GM12878 (cell line): ENCODE results near the gene C1orf35. TPM values are rescaled to one million over a fixed set of nuclear protein-coding genes. Genes with fewer than 3 reads are reported as not detected.

Experiments used
- ATAC-seq: fragments of 200-7000 bp; cut with Tn5 transposase; 3 replicates; pipeline ENCODE4 v1.9.1; 2020; ENCODE audit warnings: mild to moderate bottlenecking, moderate library complexity
- BruUV-seq: library from RNA; stranded (reverse); fragments of 400-500 nt; replicated peaks from 2 replicates; lab custom pipeline; 2021; lab: Mats Ljungman, UMichigan
- CTCF ChIA-PET: fragments of 300-600 bp; sonication (Branson Sonifier 250); formaldehyde crosslinking; extraction: SDS; loops from one replicate; lab custom pipeline; 2021; ENCODE audit warnings: inconsistent platforms; lab: Yijun Ruan, JAX
- POLR2A ChIA-PET: fragments of 350-600 bp; formaldehyde crosslinking; extraction: SDS; loops from one replicate; lab custom pipeline; 2021; ENCODE audit warnings: inconsistent platforms; lab: Charles Lee
- RAD21 ChIA-PET: fragments of 300-600 bp; sonication (Branson Sonifier 250); formaldehyde crosslinking; loops from one replicate; lab custom pipeline; 2023; ENCODE audit warnings: antibody characterized with exemption; ENCODE audit not compliant: unreplicated experiment; lab: Charles Lee
- SMC1A ChIA-PET: fragments of 300-600 bp; sonication (Branson Sonifier 250); formaldehyde crosslinking; loops from one replicate; lab custom pipeline; 2023; ENCODE audit not compliant: unreplicated experiment, uncharacterized antibody; lab: Charles Lee
- DNase-seq: peaks from one replicate; pipeline ENCODE4 v3.0.0-alpha.2; 2011; ENCODE audit warnings: low read depth, low spot score
- FAIRE-seq: peaks from 3 replicates; lab custom pipeline; 2011; peaks lifted over from hg19 to GRCh38; lab: Jason Lieb, UNC
- H2AFZ ChIP-seq: 2 replicates; pipeline ENCODE4 v1.6.0; 2011; ENCODE audit warnings: low read depth, low read length, control low read depth; ENCODE audit not compliant: control insufficient read depth
- H3K27ac ChIP-seq: 2 replicates; pipeline ENCODE4 v1.5.1; 2011; ENCODE audit warnings: control low read depth; ENCODE audit not compliant: control insufficient read depth, insufficient read depth
- H3K27me3 ChIP-seq, 2 experiments: replicated peaks in 1 of 2; 2 replicates each; pipeline versions ENCODE4 v1.6.0 to v1.6.1; 2011; ENCODE audit warnings: low read length in 1 of 2; ENCODE audit not compliant: control insufficient read depth in 2 of 2, insufficient read depth in 2 of 2
- H3K36me3 ChIP-seq, 2 experiments: 2 replicates each; pipeline ENCODE4 v1.5.1; 2011; ENCODE audit warnings: low read length in 1 of 2; ENCODE audit not compliant: control insufficient read depth in 2 of 2, insufficient read depth in 2 of 2
- H3K4me1 ChIP-seq: 2 replicates; pipeline ENCODE4 v1.6.1; 2011; ENCODE audit warnings: mild to moderate bottlenecking, low read length, moderate library complexity, mixed read lengths; ENCODE audit not compliant: control insufficient read depth, insufficient read depth
- H3K4me2 ChIP-seq: 2 replicates; pipeline ENCODE4 v1.6.0; 2011; ENCODE audit warnings: control low read depth; ENCODE audit not compliant: control insufficient read depth, insufficient read depth
- H3K4me3 ChIP-seq: fragments of 200-600 bp; sonication (generic); 2 replicates; pipeline ENCODE4 v1.5.1; 2016
- H3K79me2 ChIP-seq: 2 replicates; pipeline ENCODE4 v1.6.0; 2011; ENCODE audit warnings: low read length; ENCODE audit not compliant: control insufficient read depth, insufficient read depth
- H3K9ac ChIP-seq: 2 replicates; pipeline ENCODE4 v1.8.0; 2011; ENCODE audit warnings: low read length, control low read depth, mixed read lengths; ENCODE audit not compliant: control insufficient read depth, insufficient read depth
- H3K9me3 ChIP-seq: replicated peaks from 3 replicates; pipeline ENCODE4 v1.5.1; 2011; ENCODE audit warnings: mild to moderate bottlenecking, low read length; ENCODE audit not compliant: control insufficient read depth, insufficient read depth
- H4K20me1 ChIP-seq: 2 replicates; pipeline ENCODE4 v1.6.0; 2011; ENCODE audit not compliant: control insufficient read depth, insufficient read depth
- BCL11A ChIP-seq: IDR thresholded peaks from 2 replicates; pipeline ENCODE4 v1.6.1; 2011; ENCODE audit warnings: low read depth, low read length
- MEF2A ChIP-seq: IDR thresholded peaks from 2 replicates; pipeline ENCODE4 v1.6.1; 2011; ENCODE audit warnings: low read depth, mild to moderate bottlenecking, low read length, moderate library complexity; ENCODE audit not compliant: insufficient read depth
- NBN ChIP-seq: fragments of 450-650 bp; IDR thresholded peaks from 2 replicates; pipeline ENCODE4 v1.6.1; 2016
- RAD51 ChIP-seq: fragments of 450-650 bp; IDR thresholded peaks from 2 replicates; pipeline ENCODE4 v1.6.1; 2016; ENCODE audit warnings: moderate library complexity, mild to moderate bottlenecking, inconsistent platforms
- YY1 ChIP-seq: IDR thresholded peaks from 2 replicates; pipeline ENCODE4 v1.6.1; 2011; ENCODE audit warnings: low read depth, mild to moderate bottlenecking, low read length
- WGBS: methylation state at CpG from one replicate; pipeline ENCODE4 v1.1.6; 2016; ENCODE audit warnings: low lambda C conversion rate; ENCODE audit not compliant: insufficient replicate concordance, insufficient coverage; ENCODE audit errors: missing lambda C conversion rate; 5-methylcytosine and 5-hydroxymethylcytosine counted together
- in situ Hi-C: fragments of 300-500 bp; cut with MboI; formaldehyde crosslinking; loops from 9 replicates; pipeline ENCODE4 v1.14.3; 2018; ENCODE audit warnings: mixed read lengths
- intact Hi-C: fragments of 100-400 bp; cut with micrococcal nuclease; formaldehyde crosslinking; loops from one replicate; pipeline ENCODE4 v1.14.2; 2022; ENCODE audit not compliant: unreplicated experiment
- polyA plus RNA-seq, 11 experiments: library from polyadenylated mRNA; depleted of rRNA in 4 of 11; unstranded in 6 of 11; stranded (reverse) in 5 of 11; fragments of >200 nt; fragmentation: Nextera tagmentation in 4 of 11; fragmentation: Illumina TruSeq in 1 of 11; extraction: Ambion mirVana in 4 of 11; extraction: Trizol in 1 of 11; gene quantifications; 1 replicate in 1 of 11; 2 replicates in 10 of 11; pipeline versions ENCODE4 v1.2.1 to v1.2.3, GENCODE V29; 2011 to 2016; ENCODE audit warnings: inconsistent platforms in 2 of 11, missing spikeins in 2 of 11, low read depth in 1 of 11
- total RNA-seq, 4 experiments: library from RNA; depleted of rRNA in 3 of 4; stranded (reverse); fragments of >200 nt in 3 of 4; fragmentation: Illumina TruSeq in 1 of 4; extraction: Trizol in 1 of 4; gene quantifications; 2 replicates each; pipeline versions ENCODE4 v1.2.1 to v1.2.3, GENCODE V29; 2013 to 2021
- TF ChIP-seq, protein P1 (sequence below): fragments of 450-650 bp; IDR thresholded peaks from 2 replicates; pipeline ENCODE4 v1.6.1; 2017; ENCODE audit warnings: borderline replicate concordance

The C1orf35 gene
- total and polyA plus RNA-seq, 10 of the 15 experiments (the other 5 are each of a cell fraction or from before 2014, with no cell fraction given), result 2.5 to 27.0 (median 10.6) TPM

DNA sequence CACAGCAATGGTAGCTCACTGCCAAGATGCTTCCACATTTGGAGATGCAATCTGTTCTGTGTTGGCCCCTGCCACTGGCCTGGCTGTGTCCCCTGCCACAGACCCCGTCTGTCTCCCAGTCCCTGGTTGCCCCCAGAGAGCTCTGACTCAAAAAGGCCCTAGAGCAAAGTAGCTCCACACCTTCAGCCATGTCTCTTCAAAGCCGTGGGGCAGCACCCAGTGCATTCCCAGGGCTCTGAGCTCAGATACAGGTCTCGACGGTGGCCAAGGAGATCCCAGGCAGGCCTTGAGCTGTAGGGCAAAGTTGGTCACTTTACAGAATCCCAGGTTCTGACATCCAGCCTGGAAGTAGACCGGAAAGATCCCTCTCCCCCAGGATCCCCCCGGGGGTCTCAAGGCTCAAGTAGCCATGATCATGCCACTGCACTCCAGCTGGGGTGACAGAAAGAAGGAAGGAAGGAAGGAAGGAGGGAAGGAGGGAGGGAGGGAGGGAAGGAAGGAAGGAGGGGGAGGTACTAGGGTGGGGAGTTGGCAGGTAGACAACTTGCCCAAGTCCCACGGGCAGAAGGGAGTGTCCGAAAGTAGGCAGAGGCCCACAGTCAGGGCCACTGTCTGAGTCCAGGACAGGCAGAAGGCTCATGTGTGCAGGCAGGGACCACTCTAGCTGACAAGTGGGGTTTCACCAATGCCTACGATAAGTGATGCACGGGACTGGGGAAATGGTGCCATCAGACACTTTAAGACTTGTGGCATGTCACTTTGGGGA lies 25.4 kb downstream of the C1orf35 start:
- in situ Hi-C loops (no loop called here), intact Hi-C loops (loop anchor here (10.0 kb wide), 1 partner anchor 313 kb away; no protein-coding TSS in a partner anchor)
- SMC1A ChIA-PET, result interaction anchor here (0.8 kb wide), 1 partner anchor 78 kb away, joined by 3 read pairs; no protein-coding TSS in a partner anchor
- H3K9me3 ChIP-seq, result no peaks in the 10 kb centered on the region
- H3K4me1 ChIP-seq, result peaks cover 4% of the 10 kb centered on the region; the same call in 1 of the 2 replicates
- no peak overlapping the region for H3K9ac ChIP-seq
- FAIRE-seq (no peak), DNase-seq (no peak)
- H3K4me3 ChIP-seq, result no peak overlapping the region
- BruUV-seq, result no TSS peak
- no peak overlapping the region for H2AFZ ChIP-seq
- WGBS, result 46% methylated on average over 10 of the region's 10 CpGs
- H4K20me1 ChIP-seq, result peaks cover 3% of the 10 kb centered on the region; the same call in 1 of the 2 replicates
- RAD21 ChIA-PET, result no interaction called here
- no peak overlapping the region for H3K27ac ChIP-seq
- no peaks in the 10 kb centered on the region for H3K36me3 ChIP-seq
- H3K79me2 ChIP-seq, result peaks cover 33% of the 10 kb centered on the region
- no peak for TF ChIP-seq YY1
- TF ChIP-seq, protein P1, sequence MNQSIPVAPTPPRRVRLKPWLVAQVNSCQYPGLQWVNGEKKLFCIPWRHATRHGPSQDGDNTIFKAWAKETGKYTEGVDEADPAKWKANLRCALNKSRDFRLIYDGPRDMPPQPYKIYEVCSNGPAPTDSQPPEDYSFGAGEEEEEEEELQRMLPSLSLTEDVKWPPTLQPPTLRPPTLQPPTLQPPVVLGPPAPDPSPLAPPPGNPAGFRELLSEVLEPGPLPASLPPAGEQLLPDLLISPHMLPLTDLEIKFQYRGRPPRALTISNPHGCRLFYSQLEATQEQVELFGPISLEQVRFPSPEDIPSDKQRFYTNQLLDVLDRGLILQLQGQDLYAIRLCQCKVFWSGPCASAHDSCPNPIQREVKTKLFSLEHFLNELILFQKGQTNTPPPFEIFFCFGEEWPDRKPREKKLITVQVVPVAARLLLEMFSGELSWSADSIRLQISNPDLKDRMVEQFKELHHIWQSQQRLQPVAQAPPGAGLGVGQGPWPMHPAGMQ, result no peak
- no peak for TF ChIP-seq RAD51
- no peak for TF ChIP-seq MEF2A
- no peak for TF ChIP-seq BCL11A
- no peak for TF ChIP-seq NBN
- TF ChIP-seq, all 136 proteins: peak for 0
- Histone ChIP-seq H3K4me2 (no peak overlapping the region), H3K27me3 (no peaks in the 10 kb centered on the region)
- no peak for ATAC-seq
- POLR2A ChIA-PET, result no interaction called here
- CTCF ChIA-PET, result interaction anchor here (0.5 kb wide), 1 partner anchor 80 kb away, joined by 3 read pairs; no protein-coding TSS in a partner anchor
